SU-DHL-6 (cell line): ENCODE measurements around the gene KCNK1.

ENCODE experiments used
- H2AFZ ChIP-seq: fragments of 200-600 bp; sonication (generic); 2 replicates; pipeline ENCODE4 v1.6.1; 2014; ENCODE audit warnings: low read depth, mild to moderate bottlenecking, moderate library complexity, mixed read lengths, antibody characterized with exemption, low read length; ENCODE audit not compliant: severe bottlenecking
- H3F3A ChIP-seq: fragments of 200-600 bp; shearing (Covaris generic); 2 replicates; pipeline ENCODE4 v1.6.0; 2016; ENCODE audit warnings: antibody characterized with exemption, mild to moderate bottlenecking; ENCODE audit not compliant: insufficient read depth
- H3K27ac ChIP-seq: fragments of 200-600 bp; sonication (generic); 2 replicates; pipeline ENCODE4 v1.5.1; 2016; ENCODE audit warnings: low read depth, mild to moderate bottlenecking, low read length, moderate library complexity, mixed read lengths
- H3K27me3 ChIP-seq: fragments of 200-600 bp; sonication (generic), shearing (Covaris generic); 2 replicates; pipeline ENCODE4 v1.6.0; 2014; ENCODE audit warnings: mild to moderate bottlenecking, low read length
- H3K36me3 ChIP-seq: fragments of 200-600 bp; sonication (generic); 2 replicates; pipeline ENCODE4 v1.6.1; 2014; ENCODE audit warnings: mild to moderate bottlenecking, low read length, mixed read lengths
- H3K4me2 ChIP-seq: fragments of 300-600, 200-600 bp; shearing (Covaris generic), sonication (generic); 2 replicates; pipeline ENCODE4 v1.6.0; 2014; ENCODE audit warnings: low read length, low read depth, mild to moderate bottlenecking; ENCODE audit not compliant: poor library complexity, severe bottlenecking
- H3K4me3 ChIP-seq: fragments of 200-600 bp; sonication (generic); 2 replicates; pipeline ENCODE4 v1.5.1; 2014; ENCODE audit warnings: antibody characterized with exemption, low read length, mild to moderate bottlenecking, mixed read lengths; ENCODE audit not compliant: insufficient read depth, poor library complexity, severe bottlenecking
- H3K79me2 ChIP-seq: fragments of 200-600 bp; sonication (generic); 2 replicates; pipeline ENCODE4 v1.6.1; 2014; ENCODE audit warnings: mild to moderate bottlenecking, low read length, moderate library complexity; ENCODE audit not compliant: insufficient read depth
- H3K9ac ChIP-seq: fragments of 200-600 bp; sonication (generic); 2 replicates; pipeline ENCODE4 v1.7.0; 2014; ENCODE audit warnings: mild to moderate bottlenecking, low read length
- H3K9me2 ChIP-seq: fragments of 200-600 bp; sonication (generic); replicated peaks from 2 replicates; pipeline ENCODE4 v1.6.1; 2014; ENCODE audit warnings: low read length; ENCODE audit not compliant: insufficient read depth
- H3K9me3 ChIP-seq: fragments of 200-600 bp; sonication (generic); 2 replicates; pipeline ENCODE4 v1.6.1; 2014; ENCODE audit warnings: low read length, mixed read lengths; ENCODE audit not compliant: insufficient read depth
- H4K20me1 ChIP-seq: fragments of 200-600 bp; sonication (generic); 2 replicates; pipeline ENCODE4 v1.6.1; 2014; ENCODE audit warnings: low read depth, mild to moderate bottlenecking, antibody characterized with exemption, low read length, moderate library complexity, mixed read lengths
- CTCF ChIP-seq: fragments of 200-600 bp; sonication (generic); IDR thresholded peaks from one replicate; pipeline ENCODE4 v1.5.1; 2017; ENCODE audit warnings: antibody characterized with exemption, mild to moderate bottlenecking, low read length, moderate library complexity; ENCODE audit not compliant: insufficient read depth, poor library complexity, severe bottlenecking
- EZH2phosphoT487 ChIP-seq: fragments of 200-600 bp; sonication (generic), shearing (Covaris generic); conservative IDR thresholded peaks from 2 replicates; pipeline ENCODE4 v1.6.1; 2018; ENCODE audit warnings: mild to moderate bottlenecking, antibody characterized with exemption, low read length, moderate library complexity, mixed read lengths

KCNK1 gene

GRCh38 chr1:233673947-233674431 lies 60.1 kb downstream of the KCNK1 start:
- TF ChIP-seq EZH2phosphoT487 (no peak), CTCF (no peak)

GRCh38 chr1:233675446-233675845 lies 61.5 kb downstream of the KCNK1 start:
- Histone ChIP-seq H3K9me2 (no peaks in the 10 kb centered on the region), H3K27me3 (no peaks in the 10 kb centered on the region), H3K79me2 (no peaks in the 10 kb centered on the region), H3K9ac (no peak overlapping the region), H4K20me1 (no peaks in the 10 kb centered on the region), H3K36me3 (no peaks in the 10 kb centered on the region), H2AFZ (no peak overlapping the region), H3K4me2 (no peak overlapping the region), H3K27ac (no peak overlapping the region), H3F3A (no peaks in the 10 kb centered on the region), H3K4me3 (no peak overlapping the region), H3K9me3 (no peaks in the 10 kb centered on the region)
- TF ChIP-seq EZH2phosphoT487, result no peak
- no peak for TF ChIP-seq CTCF

More at GRCh38 chr1:233673947-233674431, 60.1 kb downstream of the KCNK1 start:
- no peak overlapping the region for H2AFZ ChIP-seq
- H3K36me3 ChIP-seq, result no peaks in the 10 kb centered on the region
- no peaks in the 10 kb centered on the region for H3K79me2 ChIP-seq
- no peaks in the 10 kb centered on the region for H3K27me3 ChIP-seq
- H4K20me1 ChIP-seq, result no peaks in the 10 kb centered on the region
- H3K9me2 ChIP-seq, result no peaks in the 10 kb centered on the region
- no peak overlapping the region for H3K27ac ChIP-seq
- no peak overlapping the region for H3K4me2 ChIP-seq
- H3K4me3 ChIP-seq, result no peak overlapping the region
- H3K9ac ChIP-seq, result no peak overlapping the region
- H3F3A ChIP-seq, result no peaks in the 10 kb centered on the region
- H3K9me3 ChIP-seq, result no peaks in the 10 kb centered on the region

DNA sequence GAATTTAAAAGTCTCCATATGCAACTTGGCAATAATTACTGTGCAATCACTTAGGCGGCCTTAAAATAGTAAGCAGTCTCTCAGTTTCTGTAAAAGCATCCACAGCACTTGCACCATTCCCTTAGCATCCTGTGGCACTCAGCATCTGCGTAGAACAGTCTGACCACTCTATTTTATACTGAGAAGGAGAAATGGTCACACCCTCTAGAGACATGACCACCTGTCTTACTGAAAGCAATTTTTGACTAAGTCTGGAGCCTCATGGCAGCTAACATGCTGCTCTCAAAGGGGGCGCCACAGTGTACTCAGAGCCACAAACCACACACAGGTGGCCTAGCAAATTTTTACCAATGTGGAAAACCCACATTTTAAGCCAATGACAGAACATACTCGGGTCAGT lies 62.0 kb downstream of the KCNK1 start:
- H3K9me2 ChIP-seq, result no peaks in the 10 kb centered on the region
- no peak overlapping the region for H3K9ac ChIP-seq
- TF ChIP-seq CTCF, result no peak
- TF ChIP-seq EZH2phosphoT487, result no peak
- no peak overlapping the region for H3K4me3 ChIP-seq
- H3F3A ChIP-seq, result no peaks in the 10 kb centered on the region
- H3K79me2 ChIP-seq, result no peaks in the 10 kb centered on the region
- no peaks in the 10 kb centered on the region for H3K36me3 ChIP-seq
- H3K4me2 ChIP-seq, result no peak overlapping the region
- no peaks in the 10 kb centered on the region for H4K20me1 ChIP-seq
- no peak overlapping the region for H3K27ac ChIP-seq
- H3K9me3 ChIP-seq, result no peaks in the 10 kb centered on the region
- H2AFZ ChIP-seq, result no peak overlapping the region
- H3K27me3 ChIP-seq, result no peaks in the 10 kb centered on the region
